Parathyroid adenoma (tissue), 2 donors: Measurements from ENCODE around the gene MYCBP2.

Experiments
- H2AFZ ChIP-seq: fragments of 300-600 bp; sonication (generic); one replicate; pipeline ENCODE4 v1.7.0; 2017; ENCODE audit warnings: antibody characterized with exemption, mild to moderate bottlenecking
- H3K27ac ChIP-seq: fragments of 300-600 bp; sonication (generic); one replicate; pipeline ENCODE4 v1.7.0; 2017
- H3K27me3 ChIP-seq: fragments of 300-600 bp; sonication (generic); one replicate; pipeline ENCODE4 v1.7.0; 2017; ENCODE audit warnings: low read length; ENCODE audit not compliant: control insufficient read depth, insufficient read depth
- H3K36me3 ChIP-seq: fragments of 300-600 bp; sonication (generic); one replicate; pipeline ENCODE4 v1.7.0; 2017; ENCODE audit warnings: low read length; ENCODE audit not compliant: control insufficient read depth, insufficient read depth
- H3K4me1 ChIP-seq: fragments of 300-600 bp; sonication (generic); one replicate; pipeline ENCODE4 v1.7.0; 2017; ENCODE audit warnings: control low read depth
- H3K4me2 ChIP-seq: fragments of 300-600 bp; sonication (generic); one replicate; pipeline ENCODE4 v1.7.0; 2017; ENCODE audit warnings: low read length
- H3K4me3 ChIP-seq: fragments of 300-600 bp; sonication (generic); one replicate; pipeline ENCODE4 v1.7.0; 2017; ENCODE audit warnings: low read depth, low read length
- H3K79me2 ChIP-seq: fragments of 300-600 bp; sonication (generic); one replicate; pipeline ENCODE4 v1.7.0; 2017; ENCODE audit warnings: control low read depth
- H3K9ac ChIP-seq: fragments of 300-600 bp; sonication (generic); one replicate; pipeline ENCODE4 v1.7.0; 2017; ENCODE audit warnings: mild to moderate bottlenecking
- H3K9me3 ChIP-seq: fragments of 300-600 bp; sonication (generic); one replicate; pipeline ENCODE4 v1.7.0; 2017; ENCODE audit warnings: low read length; ENCODE audit not compliant: control insufficient read depth
- CTCF ChIP-seq: fragments of 300-600 bp; sonication (generic); IDR thresholded peaks from one replicate; pipeline ENCODE4 v1.7.0; 2017; ENCODE audit warnings: antibody characterized with exemption, mild to moderate bottlenecking
- donor health status: primary hyperparathyroidism.

Gene MYCBP2

GRCh38 chr13:77285098-77285497 is 41.8 kb downstream of the MYCBP2 start:
- Histone ChIP-seq H3K27me3 (no peaks in the 10 kb centered on the region), H3K9me3 (no peaks in the 10 kb centered on the region), H3K9ac (no peak overlapping the region), H3K79me2 (no peaks in the 10 kb centered on the region), H3K36me3 (no peaks in the 10 kb centered on the region), H3K4me3 (no peak overlapping the region), H3K4me1 (no peaks in the 10 kb centered on the region), H3K4me2 (no peak overlapping the region), H3K27ac (no peak overlapping the region), H2AFZ (no peak overlapping the region)
- TF ChIP-seq CTCF = no peak

- Histone ChIP-seq H3K4me1 (no peaks in the 10 kb centered on the region), H3K4me3 (no peak overlapping the region), H3K9me3 (no peaks in the 10 kb centered on the region), H3K4me2 (no peak overlapping the region), H3K79me2 (no peaks in the 10 kb centered on the region), H3K36me3 (no peaks in the 10 kb centered on the region), H2AFZ (no peak overlapping the region), H3K27me3 (no peaks in the 10 kb centered on the region), H3K9ac (no peak overlapping the region), H3K27ac (no peak overlapping the region)
- TF ChIP-seq CTCF = no peak
These were observed 52.8 kb downstream of the MYCBP2 start for GRCh38 chr13:77274126-77274525.

- Histone ChIP-seq H3K36me3 (no peaks in the 10 kb centered on the region), H3K4me1 (no peaks in the 10 kb centered on the region), H3K9ac (no peak overlapping the region), H3K9me3 (no peaks in the 10 kb centered on the region), H3K4me3 (no peak overlapping the region), H3K4me2 (no peak overlapping the region), H3K27ac (no peak overlapping the region), H3K79me2 (no peaks in the 10 kb centered on the region), H2AFZ (no peak overlapping the region), H3K27me3 (no peaks in the 10 kb centered on the region)
- TF ChIP-seq CTCF = no peak
These were observed 57.8 kb downstream of the MYCBP2 start for GRCh38 chr13:77269141-77269540.

GRCh38 chr13:77267362-77267761 is 59.5 kb downstream of the MYCBP2 start:
- Histone ChIP-seq H3K4me3 (no peak overlapping the region), H3K9ac (no peak overlapping the region), H2AFZ (no peak overlapping the region), H3K4me1 (no peaks in the 10 kb centered on the region), H3K27me3 (no peaks in the 10 kb centered on the region), H3K4me2 (no peak overlapping the region), H3K36me3 (no peaks in the 10 kb centered on the region), H3K9me3 (no peaks in the 10 kb centered on the region), H3K79me2 (no peaks in the 10 kb centered on the region), H3K27ac (no peak overlapping the region)
- no peak for TF ChIP-seq CTCF

GRCh38 chr13:77265336-77265735 is 61.6 kb downstream of the MYCBP2 start:
- Histone ChIP-seq H3K9ac (peak overlapping the region; percentile 19), H3K9me3 (no peaks in the 10 kb centered on the region), H2AFZ (no peak overlapping the region), H3K4me1 (no peaks in the 10 kb centered on the region), H3K4me2 (no peak overlapping the region), H3K36me3 (no peaks in the 10 kb centered on the region), H3K27ac (no peak overlapping the region), H3K4me3 (no peak overlapping the region), H3K79me2 (no peaks in the 10 kb centered on the region), H3K27me3 (no peaks in the 10 kb centered on the region)
- TF ChIP-seq CTCF = no peak
